A673 (cell line): Measurements from ENCODE around the gene CYSTM1. TPM values are rescaled to one million over a fixed set of nuclear protein-coding genes. Genes with fewer than 3 reads are reported as not detected.

Experiments used
- BruUV-seq: library from RNA; stranded (reverse); fragments of 400-500 nt; replicated peaks from 2 replicates; lab custom pipeline; 2021; lab: Mats Ljungman, UMichigan
- CTCF ChIA-PET: fragments of 300-600 bp; sonication (Branson Sonifier 250); formaldehyde crosslinking; loops from one replicate; lab custom pipeline; 2022; ENCODE audit warnings: antibody characterized with exemption; lab: Charles Lee
- POLR2A ChIA-PET: fragments of 300-600 bp; sonication (Branson Sonifier 250); formaldehyde crosslinking; loops from one replicate; lab custom pipeline; 2022; ENCODE audit warnings: antibody characterized with exemption; ENCODE audit not compliant: low non-redundant PET; lab: Charles Lee
- DNase-seq: peaks from one replicate; pipeline ENCODE4 v3.0.0-alpha.2; 2015; ENCODE audit warnings: low spot score
- H3K27ac ChIP-seq: fragments of 200-600 bp; sonication (generic); 2 replicates; pipeline ENCODE4 v1.5.1; 2016; ENCODE audit warnings: mixed run types, low read depth, mild to moderate bottlenecking, mixed read lengths, antibody characterized with exemption, low read length; ENCODE audit not compliant: poor library complexity, severe bottlenecking
- H3K27me3 ChIP-seq: fragments of 200-600 bp; sonication (generic); replicated peaks from 2 replicates; pipeline ENCODE4 v1.6.1; 2017; ENCODE audit warnings: mixed run types, low read depth, mild to moderate bottlenecking, mixed read lengths, antibody characterized with exemption, low read length; ENCODE audit not compliant: insufficient read depth, poor library complexity
- H3K36me3 ChIP-seq: fragments of 200-600 bp; sonication (generic); 2 replicates; pipeline ENCODE4 v1.6.1; 2016; ENCODE audit warnings: mixed run types, mild to moderate bottlenecking, mixed read lengths, antibody characterized with exemption, low read length; ENCODE audit not compliant: insufficient read depth, poor library complexity, severe bottlenecking
- H3K4me1 ChIP-seq: fragments of 200-600 bp; sonication (generic); 2 replicates; pipeline ENCODE4 v1.6.1; 2017; ENCODE audit warnings: mixed run types, mild to moderate bottlenecking, mixed read lengths, antibody characterized with exemption, low read length; ENCODE audit not compliant: insufficient read depth, poor library complexity, severe bottlenecking
- H3K4me3 ChIP-seq: fragments of 200-600 bp; sonication (generic); 2 replicates; pipeline ENCODE4 v1.5.1; 2016; ENCODE audit warnings: low read depth, mixed run types, mild to moderate bottlenecking, mixed read lengths, low read length; ENCODE audit not compliant: poor library complexity, severe bottlenecking
- H3K9me3 ChIP-seq: fragments of 200-600 bp; sonication (generic); 2 replicates; pipeline ENCODE4 v1.6.1; 2016; ENCODE audit warnings: mixed run types, low read depth, mild to moderate bottlenecking, mixed read lengths, antibody characterized with exemption, low read length; ENCODE audit not compliant: poor library complexity, severe bottlenecking
- CTCF ChIP-seq: fragments of 300-800, 200-600 bp; sonication (generic); conservative IDR thresholded peaks from 2 replicates; pipeline ENCODE4 v1.5.1; 2017; ENCODE audit warnings: low read depth, mild to moderate bottlenecking, antibody characterized with exemption, low read length, moderate library complexity, mixed read lengths
- EZH2 ChIP-seq: fragments of 200-600 bp; sonication (generic); IDR thresholded peaks from 2 replicates; pipeline ENCODE4 v1.6.1; 2017; ENCODE audit warnings: borderline replicate concordance, low read depth, mild to moderate bottlenecking, mixed read lengths, antibody characterized with exemption, low read length; ENCODE audit not compliant: poor library complexity, severe bottlenecking
- intact Hi-C: fragments of 100-400 bp; cut with micrococcal nuclease; formaldehyde crosslinking; loops from one replicate; pipeline ENCODE4 v1.10.0; 2022; ENCODE audit not compliant: unreplicated experiment
- total RNA-seq: library from RNA; stranded (reverse); gene quantifications from 2 replicates; pipeline ENCODE4 v1.2.3, GENCODE V29; 2021

CYSTM1 gene
- total RNA-seq, 1 experiment from 2014 or later: 35.5 TPM

GRCh38 chr5:140162781-140163180 is 12.2 kb upstream of the CYSTM1 start:
- CTCF ChIA-PET: no interaction called here
- no peak for TF ChIP-seq EZH2
- no peak for TF ChIP-seq CTCF
- no peak for DNase-seq
- Histone ChIP-seq H3K4me3 (no peak overlapping the region), H3K9me3 (no peaks in the 10 kb centered on the region), H3K27ac (no peak overlapping the region), H3K36me3 (no peaks in the 10 kb centered on the region), H3K27me3 (no peaks in the 10 kb centered on the region), H3K4me1 (no peaks in the 10 kb centered on the region)
- POLR2A ChIA-PET: no interaction called here
- intact Hi-C loops: no loop called here
- no TSS peak for BruUV-seq

- H3K36me3 ChIP-seq: no peaks in the 10 kb centered on the region
- CTCF ChIA-PET: no interaction called here
- no peak overlapping the region for H3K4me3 ChIP-seq
- no peak overlapping the region for H3K27ac ChIP-seq
- no peaks in the 10 kb centered on the region for H3K9me3 ChIP-seq
- DNase-seq: no peak
- BruUV-seq: no TSS peak
- H3K4me1 ChIP-seq: no peaks in the 10 kb centered on the region
- no peaks in the 10 kb centered on the region for H3K27me3 ChIP-seq
- intact Hi-C loops: no loop called here
- POLR2A ChIA-PET: no interaction called here
- TF ChIP-seq CTCF (no peak), EZH2 (no peak)
Measured at GRCh38 chr5:140165101-140165922, 9.7 kb upstream of the CYSTM1 start.

- ChIA-PET CTCF (no interaction called here), POLR2A (interaction anchor here (0.6 kb wide), 1 partner anchor 60 kb away, joined by 3 read pairs; no protein-coding TSS in a partner anchor)
- Histone ChIP-seq H3K27ac (no peak overlapping the region), H3K4me1 (no peaks in the 10 kb centered on the region), H3K4me3 (no peak overlapping the region), H3K27me3 (no peaks in the 10 kb centered on the region), H3K36me3 (no peaks in the 10 kb centered on the region), H3K9me3 (no peaks in the 10 kb centered on the region)
- intact Hi-C loops: no loop called here
- DNase-seq: no peak
- no peak for TF ChIP-seq CTCF
- TF ChIP-seq EZH2: no peak
- BruUV-seq: no TSS peak
Measured at GRCh38 chr5:140165923-140166270, 9.1 kb upstream of the CYSTM1 start.
